Mesenchymal stem cell (in vitro differentiated cells and primary cell): Measurements from ENCODE around the gene UGT1A7.
"Not testable (repeated sequence)": the region's sequence is repeated elsewhere in the genome, so short reads cannot be mapped to it uniquely, and the experiment has no call there.

Experiments used
- DNase-seq: peaks from one replicate; pipeline ENCODE4 v3.0.0-alpha.2; 2013
- H2AFZ ChIP-seq: one replicate; pipeline ENCODE4 v1.6.1; 2013; ENCODE audit warnings: low read depth, mild to moderate bottlenecking, control low read depth, inconsistent platforms, low read length, moderate library complexity
- H2AK5ac ChIP-seq: 2 replicates; pipeline ENCODE4 v1.6.1; 2013; ENCODE audit warnings: low read length, moderate library complexity, mild to moderate bottlenecking, inconsistent platforms; ENCODE audit not compliant: severe bottlenecking
- H2BK120ac ChIP-seq: one replicate; pipeline ENCODE4 v1.6.1; 2013; ENCODE audit warnings: low read depth, mild to moderate bottlenecking, inconsistent platforms, low read length, moderate library complexity
- H2BK12ac ChIP-seq, 2 experiments: one replicate each; pipeline ENCODE4 v1.6.1; 2013; ENCODE audit warnings: inconsistent platforms in 2 of 2, low read length in 2 of 2, mild to moderate bottlenecking in 2 of 2, moderate library complexity in 2 of 2, control low read depth in 1 of 2
- H2BK15ac ChIP-seq: one replicate; pipeline ENCODE4 v1.6.1; 2013; ENCODE audit warnings: mild to moderate bottlenecking, low read depth, inconsistent platforms; ENCODE audit not compliant: poor library complexity, severe bottlenecking
- H2BK5ac ChIP-seq: 2 replicates; pipeline ENCODE4 v1.6.1; 2013; ENCODE audit warnings: low read depth, mild to moderate bottlenecking, low read length, control low read depth, inconsistent platforms; ENCODE audit not compliant: poor library complexity, severe bottlenecking
- H3K14ac ChIP-seq, 2 experiments: one replicate each; pipeline ENCODE4 v1.6.1; 2013; ENCODE audit warnings: inconsistent platforms in 2 of 2, low read length in 2 of 2, control low read depth in 1 of 2, mild to moderate bottlenecking in 1 of 2, moderate library complexity in 1 of 2
- H3K18ac ChIP-seq, 2 experiments: one replicate each; pipeline ENCODE4 v1.6.1; 2013; ENCODE audit warnings: inconsistent platforms in 2 of 2, low read length in 2 of 2, control low read depth in 1 of 2, low read depth in 1 of 2, mild to moderate bottlenecking in 1 of 2
- H3K23ac ChIP-seq, 2 experiments: one replicate each; pipeline ENCODE4 v1.6.1; 2013; ENCODE audit warnings: inconsistent platforms in 2 of 2, low read length in 2 of 2, mild to moderate bottlenecking in 2 of 2, moderate library complexity in 2 of 2, control low read depth in 1 of 2
- H3K27ac ChIP-seq: 2 replicates; pipeline ENCODE4 v1.5.1; 2013; ENCODE audit warnings: mild to moderate bottlenecking, moderate library complexity, low read length, control low read depth, inconsistent platforms; ENCODE audit not compliant: poor library complexity, severe bottlenecking
- H3K27me3 ChIP-seq, 2 experiments: 2 replicates each; pipeline versions ENCODE4 v1.6.1 to v1.7.0; 2013; ENCODE audit warnings: low read length in 2 of 2, mild to moderate bottlenecking in 2 of 2, moderate library complexity in 2 of 2, control low read depth in 1 of 2, inconsistent platforms in 1 of 2; ENCODE audit not compliant: control insufficient read depth in 1 of 2, insufficient read depth in 1 of 2
- H3K36me3 ChIP-seq, 2 experiments: 2 replicates each; pipeline versions ENCODE4 v1.6.1 to v1.7.0; 2013; ENCODE audit warnings: low read length in 2 of 2, control low read depth in 1 of 2, inconsistent platforms in 1 of 2, low read depth in 1 of 2, mild to moderate bottlenecking in 1 of 2; ENCODE audit not compliant: insufficient read depth in 2 of 2, control insufficient read depth in 1 of 2
- H3K4ac ChIP-seq, 2 experiments: one replicate each; pipeline ENCODE4 v1.6.1; 2013; ENCODE audit warnings: inconsistent platforms in 2 of 2, low read length in 2 of 2, mild to moderate bottlenecking in 2 of 2, moderate library complexity in 2 of 2, control low read depth in 1 of 2, low read depth in 1 of 2
- H3K4me1 ChIP-seq: 2 replicates; pipeline ENCODE4 v1.6.1; 2013; ENCODE audit warnings: low read depth, low read length, control low read depth; ENCODE audit not compliant: control insufficient read depth, insufficient read depth
- H3K4me2 ChIP-seq: 2 replicates; pipeline ENCODE4 v1.6.1; 2013; ENCODE audit warnings: low read length, mild to moderate bottlenecking, inconsistent platforms; ENCODE audit not compliant: poor library complexity, severe bottlenecking
- H3K4me3 ChIP-seq, 2 experiments: 2 replicates each; pipeline versions ENCODE4 v1.5.1 to v1.7.0; 2013; ENCODE audit warnings: low read length in 2 of 2, mild to moderate bottlenecking in 2 of 2, control low read depth in 1 of 2, low read depth in 1 of 2; ENCODE audit not compliant: insufficient read depth in 1 of 2
- H3K79me1 ChIP-seq: replicated peaks from 2 replicates; pipeline ENCODE4 v1.6.1; 2013; ENCODE audit warnings: mild to moderate bottlenecking, control low read depth, low read length, inconsistent platforms; ENCODE audit not compliant: poor library complexity, severe bottlenecking
- H3K9ac ChIP-seq: 2 replicates; pipeline ENCODE4 v1.7.0; 2013; ENCODE audit warnings: mild to moderate bottlenecking, low read length, moderate library complexity
- H3K9me3 ChIP-seq: 2 replicates; pipeline ENCODE4 v1.7.0; 2013; ENCODE audit warnings: mild to moderate bottlenecking, low read length; ENCODE audit not compliant: control insufficient read depth
- H4K8ac ChIP-seq: one replicate; pipeline ENCODE4 v1.6.1; 2013; ENCODE audit warnings: inconsistent platforms, mild to moderate bottlenecking, low read length, moderate library complexity
- H4K91ac ChIP-seq: one replicate; pipeline ENCODE4 v1.6.1; 2013; ENCODE audit warnings: mild to moderate bottlenecking, low read length, inconsistent platforms
- WGBS: methylation state at CpG from one replicate; pipeline ENCODE4 v1.1.7; 2013; ENCODE audit warnings: mixed read lengths; 5-methylcytosine and 5-hydroxymethylcytosine counted together

Gene UGT1A7

GRCh38 chr2:233746475-233747282 is 65.0 kb downstream of the UGT1A7 start:
- WGBS: 64% methylated on average over 10 of the region's 10 CpGs
- no peak overlapping the region for H2BK120ac ChIP-seq
- no peak overlapping the region for H3K14ac ChIP-seq
- no peak overlapping the region for H4K8ac ChIP-seq
- no peak for DNase-seq
- no peak overlapping the region for H2AK5ac ChIP-seq
- no peak overlapping the region for H3K18ac ChIP-seq
- no peak overlapping the region for H2BK15ac ChIP-seq
- H4K91ac ChIP-seq: no peak overlapping the region
- H2BK5ac ChIP-seq: no peak overlapping the region
- no peak overlapping the region for H2BK12ac ChIP-seq
- H2AFZ ChIP-seq: no peak overlapping the region
- H3K4me1 ChIP-seq: peaks cover 2% of the 10 kb centered on the region
- no peak overlapping the region for H3K23ac ChIP-seq
- H3K27me3 ChIP-seq: peaks cover under 1 to 15% of the 10 kb centered on the region in 2 experiments
- H3K36me3 ChIP-seq: no peaks in the 10 kb centered on the region
- H3K4me2 ChIP-seq: no peak overlapping the region
- H3K9me3 ChIP-seq: no peaks in the 10 kb centered on the region
- no peak overlapping the region for H3K9ac ChIP-seq
- no peak overlapping the region for H3K4ac ChIP-seq
- H3K79me1 ChIP-seq: no peaks in the 10 kb centered on the region
- H3K4me3 ChIP-seq: no peak overlapping the region
- H3K27ac ChIP-seq: no peak overlapping the region

- no peaks in the 10 kb centered on the region for H3K36me3 ChIP-seq
- peaks cover 2% of the 10 kb centered on the region for H3K4me1 ChIP-seq
- no peak overlapping the region for H3K23ac ChIP-seq
Observed at GRCh38 chr2:233747283-233747544, 65.5 kb downstream of the UGT1A7 start.

DNA sequence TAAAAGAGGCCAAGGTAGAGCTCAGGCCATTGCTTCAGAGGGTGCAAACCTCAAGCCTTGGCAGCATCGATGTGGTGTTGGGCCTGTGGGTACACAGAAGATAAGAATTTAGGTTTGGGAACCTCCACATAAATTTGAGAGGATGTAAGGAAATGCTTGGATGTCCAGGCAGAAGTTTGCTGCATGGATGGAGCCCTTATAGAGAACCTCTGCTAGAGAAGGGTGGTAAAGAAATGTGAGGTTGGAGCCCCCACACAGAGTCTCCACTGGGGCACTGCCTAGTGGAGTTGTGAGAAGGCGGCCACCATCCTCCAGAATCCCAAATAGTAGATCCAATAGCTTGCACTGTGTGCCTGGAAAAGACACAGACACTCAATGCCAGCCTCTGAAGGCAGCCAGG is 69.0 kb downstream of the UGT1A7 start:
- H3K9me3 ChIP-seq, DNase-seq, H3K23ac ChIP-seq, H3K14ac ChIP-seq, H4K91ac ChIP-seq, H3K9ac ChIP-seq, H2BK12ac ChIP-seq, H3K4ac ChIP-seq, H2BK120ac ChIP-seq, H3K4me1 ChIP-seq, H3K4me2 ChIP-seq, H2AFZ ChIP-seq, H4K8ac ChIP-seq, H2BK15ac ChIP-seq, H2AK5ac ChIP-seq, H3K18ac ChIP-seq, H3K4me3 ChIP-seq, H2BK5ac ChIP-seq, H3K36me3 ChIP-seq, H3K79me1 ChIP-seq, H3K27ac ChIP-seq: not testable (repeated sequence)
- WGBS: 37% methylated on average over 2 of the region's 2 CpGs
- H3K27me3 ChIP-seq: peaks cover 0 to 14% of the 10 kb centered on the region in 2 experiments

More at GRCh38 chr2:233747283-233747544, 65.5 kb downstream of the UGT1A7 start:
- Histone ChIP-seq H2AK5ac (no peak overlapping the region), H3K27me3 (peaks cover 0 to 10% of the 10 kb centered on the region in 2 experiments), H4K8ac (no peak overlapping the region), H3K4ac (no peak overlapping the region), H3K18ac (no peak overlapping the region), H3K79me1 (no peaks in the 10 kb centered on the region), H3K27ac (no peak overlapping the region), H3K9me3 (no peaks in the 10 kb centered on the region), H3K4me2 (no peak overlapping the region), H4K91ac (no peak overlapping the region), H2BK15ac (no peak overlapping the region), H2BK12ac (no peak overlapping the region), H2BK5ac (no peak overlapping the region), H3K4me3 (no peak overlapping the region), H3K9ac (no peak overlapping the region), H3K14ac (no peak overlapping the region), H2BK120ac (no peak overlapping the region), H2AFZ (no peak overlapping the region)
- WGBS: 89% methylated on average over 6 of the region's 6 CpGs
- DNase-seq: no peak

- H3K79me1 ChIP-seq, H3K18ac ChIP-seq, H2BK15ac ChIP-seq, H3K27ac ChIP-seq, H3K9me3 ChIP-seq, H3K23ac ChIP-seq, H2AFZ ChIP-seq, H2AK5ac ChIP-seq, H3K36me3 ChIP-seq, H4K8ac ChIP-seq, H3K9ac ChIP-seq, H3K4me2 ChIP-seq, H3K4me1 ChIP-seq, H3K4me3 ChIP-seq, H2BK120ac ChIP-seq, DNase-seq, H2BK12ac ChIP-seq, H4K91ac ChIP-seq, H3K4ac ChIP-seq, H3K14ac ChIP-seq, H2BK5ac ChIP-seq: not testable (repeated sequence)
- H3K27me3 ChIP-seq: peaks cover 0 to 13% of the 10 kb centered on the region in 2 experiments
- 56% methylated on average over 2 of the region's 2 CpGs for WGBS
Observed at GRCh38 chr2:233751212-233752009, 69.7 kb downstream of the UGT1A7 start.
